Mesenteric fat pad (tissue), 1 donor: ENCODE measurements around the gene SLC16A12. TPM values are rescaled to one million over a fixed set of nuclear protein-coding genes. Genes with fewer than 3 reads are reported as not detected.
"Not testable (repeated sequence)": the region's sequence is repeated elsewhere in the genome, so short reads cannot be mapped to it uniquely, and the experiment has no call there.

Experiments
- DNase-seq: peaks from one replicate; pipeline ENCODE4 v3.0.0-alpha.2; 2020; ENCODE audit warnings: low spot score
- total RNA-seq: library from RNA; stranded (reverse); fragmentation: NEBNext Ultra II Directional; extraction: Animal tissue kit (Norgen Biotek cat#: 25700); gene quantifications from one replicate; pipeline ENCODE4 v1.2.1, GENCODE V29; 2021
- donor health status: DM: yes; HTN: yes; CAD: no.

SLC16A12 gene
- total RNA-seq, 1 donor from 2014 or later = 0.22 TPM

- no peak for DNase-seq
These were observed 143.3 kb downstream of the SLC16A12 start, which contains the start of gene IFIT1 for GRCh38 chr10:89391907-89392756. Gene IFIT1, plus strand, starts transcription at chr10:89392623. Its CDS starts 90 bp downstream, at chr10:89392713.

DNA sequence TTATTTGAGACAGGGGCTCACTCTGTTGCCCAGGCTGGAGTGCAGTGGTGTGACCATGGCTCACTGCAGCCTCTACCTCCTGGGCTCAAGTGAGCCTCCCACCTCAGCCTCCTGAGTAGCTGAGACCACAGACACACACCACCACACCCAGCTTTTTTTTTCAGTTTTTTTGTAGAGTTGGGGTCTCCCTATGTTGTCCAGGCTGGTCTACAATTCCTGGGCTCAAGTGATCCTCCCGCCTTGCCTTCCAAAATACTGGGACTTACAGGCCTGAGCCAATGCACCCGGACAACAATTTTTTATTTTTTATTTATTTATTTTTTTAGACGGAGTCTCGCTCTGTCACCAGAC lies 144.2 kb downstream of the SLC16A12 start:
- DNase-seq = not testable (repeated sequence)

GRCh38 chr10:89390476-89391225 lies 144.7 kb downstream of the SLC16A12 start:
- no peak for DNase-seq

- no peak for DNase-seq
These were observed 146.1 kb downstream of the SLC16A12 start for GRCh38 chr10:89389254-89389653.

- DNase-seq = no peak
These were observed 146.6 kb downstream of the SLC16A12 start for GRCh38 chr10:89388806-89389205.

DNA sequence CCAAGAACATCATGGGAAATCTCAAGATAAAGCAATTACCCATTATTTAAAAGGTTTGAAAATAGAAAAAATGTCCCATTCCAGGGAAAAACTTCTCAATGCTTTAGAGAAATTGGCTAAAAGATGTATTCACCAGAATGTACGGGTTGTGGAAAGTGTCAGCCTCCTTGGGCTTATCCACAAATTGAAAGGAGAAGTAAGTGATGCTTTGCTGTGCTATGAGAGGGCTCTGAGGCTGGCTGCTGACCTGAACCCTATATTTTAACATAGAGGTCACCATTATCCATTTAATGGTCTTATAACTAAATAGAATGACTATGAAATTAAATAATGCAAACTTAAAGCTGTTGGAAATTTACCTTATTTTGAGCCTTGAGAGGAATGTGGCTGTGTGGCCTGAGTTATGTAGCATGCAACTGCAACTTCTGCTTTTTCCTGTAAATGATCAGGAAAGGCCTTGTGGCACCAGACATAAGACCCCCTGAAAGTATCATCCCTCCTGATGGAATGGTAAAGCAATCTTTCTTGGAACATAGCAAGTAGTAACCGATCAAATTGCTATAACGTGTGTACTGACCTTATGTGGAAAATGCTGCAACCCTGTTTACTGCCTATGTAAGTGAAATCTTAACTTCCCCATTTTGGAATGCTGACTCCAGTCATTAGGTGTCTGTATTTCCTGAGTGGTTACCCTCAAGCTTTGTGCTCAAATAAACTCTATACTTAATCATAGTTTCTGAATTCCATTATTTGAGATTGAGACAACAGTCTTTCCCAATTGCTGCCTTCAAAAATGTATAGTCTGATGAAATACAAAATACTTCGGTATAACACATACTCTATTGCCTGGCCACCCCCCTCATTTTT lies 150.7 kb downstream of the SLC16A12 start:
- no peak for DNase-seq

- no peak for DNase-seq
These were observed 152.6 kb downstream of the SLC16A12 start for GRCh38 chr10:89382757-89383156.

Other genes with a start within 250 kb of the SLC16A12 start
- gene IFIT2, start 233.5 kb downstream of the SLC16A12 start, total RNA-seq = 3.8 TPM
- gene IFIT3, start 207.6 kb downstream of the SLC16A12 start, total RNA-seq = 24.2 TPM
- not detected for gene IFIT1B, start 157.5 kb downstream of the SLC16A12 start, total RNA-seq
- gene IFIT1, start 143.0 kb downstream of the SLC16A12 start, total RNA-seq = 14.5 TPM
- 18.3 TPM for gene IFIT5, start 121.0 kb downstream of the SLC16A12 start, total RNA-seq
- gene PANK1, start 109.6 kb upstream of the SLC16A12 start, total RNA-seq = 2.6 TPM
- gene KIF20B, start 166.0 kb upstream of the SLC16A12 start, total RNA-seq = 2.5 TPM